Measurements from ENCODE around the gene WDR37.

- TF ChIP-seq CTCF (IDR thresholded peaks at IDR 0.05) (no peak), SIN3A (IDR thresholded peaks at IDR 0.05; ENCODE audit: borderline replicate concordance, insufficient read depth, low read depth, low read length) (no peak), REST (IDR thresholded peaks at IDR 0.05; ENCODE audit: insufficient read depth in 1 of 2, low read depth in 2 of 2, low read length in 1 of 2) (no peak), POLR2AphosphoS5 (IDR thresholded peaks at IDR 0.05; ENCODE audit: low read depth, low read length) (no peak), TCF7L2 (IDR thresholded peaks at IDR 0.05; ENCODE audit: low read depth, low read length) (no peak)
Measured at GRCh38 chr10:1153251-1153763, 97.1 kb downstream of the WDR37 start.
